ENCODE results near the gene FAM193B.

GRCh38 chr5:177555665-177556064 is 1.3 kb upstream of the FAM193B start:
- TF ChIP-seq FOXA1 (IDR thresholded peaks at IDR 0.05) (no peak), SP1 (IDR thresholded peaks at IDR 0.05) (no peak), FOXK2 (IDR thresholded peaks at IDR 0.05) (no peak), FOXM1 (IDR thresholded peaks at IDR 0.05; ENCODE audit: borderline replicate concordance) (no peak), BHLHE40 (IDR thresholded peaks at IDR 0.05; ENCODE audit: borderline replicate concordance) (no peak), CTBP1 (IDR thresholded peaks at IDR 0.05; ENCODE audit: borderline replicate concordance) (no peak), NFRKB (IDR thresholded peaks at IDR 0.05) (no peak)

Measured in HEK293T (cell line).